HG02973 (cell line): ENCODE data around the gene WIPI1.
"Not testable (repeated sequence)": the region's sequence is repeated elsewhere in the genome, so short reads cannot be mapped to it uniquely, and the experiment has no call there.

Experiments used
- ATAC-seq: cut with Tn5 transposase; IDR thresholded peaks from one replicate; pipeline ENCODE4 v1.9.1; 2021; ENCODE audit warnings: moderate library complexity; ENCODE audit not compliant: unreplicated experiment

Gene WIPI1

DNA sequence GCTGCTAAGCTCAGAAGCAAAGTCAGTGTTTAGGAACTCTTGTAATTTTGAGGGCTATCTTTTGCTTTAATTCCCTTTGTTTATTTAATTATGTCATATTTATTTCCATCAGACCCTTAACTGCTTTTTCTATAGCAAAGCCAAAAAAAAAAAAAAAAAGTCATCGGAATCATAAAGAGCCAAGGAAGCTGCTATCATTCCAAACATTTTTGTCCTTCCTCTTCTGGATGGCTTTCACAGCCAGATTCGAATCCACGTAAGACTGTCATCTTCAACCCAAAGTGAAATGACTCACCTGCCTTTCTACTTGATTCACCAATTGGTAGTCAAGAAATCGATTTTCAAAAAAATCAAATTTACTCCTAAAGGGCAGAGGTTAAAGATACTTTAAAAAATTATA, 38.4 kb downstream of the WIPI1 start:
- ATAC-seq: no peak

DNA sequence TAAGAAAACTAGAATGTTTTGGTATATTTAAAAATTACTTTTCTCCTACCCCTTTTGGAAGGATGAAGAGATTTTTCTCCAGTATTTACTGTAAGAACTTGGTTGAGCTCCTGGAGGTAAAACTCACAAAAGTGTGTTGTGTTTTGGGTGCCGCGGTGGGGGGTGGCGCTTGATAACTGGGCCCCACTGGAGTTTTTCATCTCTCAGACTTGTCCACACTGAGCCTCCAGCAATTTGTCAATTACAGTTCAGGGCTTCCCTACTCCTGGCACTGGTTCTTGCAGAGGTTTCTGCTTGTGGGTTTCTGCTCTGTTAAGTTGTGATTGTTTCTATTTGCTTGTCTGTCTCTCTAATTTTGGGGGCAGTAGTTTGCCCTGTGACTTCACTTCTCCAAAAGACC, 40.0 kb downstream of the WIPI1 start:
- ATAC-seq: no peak

DNA sequence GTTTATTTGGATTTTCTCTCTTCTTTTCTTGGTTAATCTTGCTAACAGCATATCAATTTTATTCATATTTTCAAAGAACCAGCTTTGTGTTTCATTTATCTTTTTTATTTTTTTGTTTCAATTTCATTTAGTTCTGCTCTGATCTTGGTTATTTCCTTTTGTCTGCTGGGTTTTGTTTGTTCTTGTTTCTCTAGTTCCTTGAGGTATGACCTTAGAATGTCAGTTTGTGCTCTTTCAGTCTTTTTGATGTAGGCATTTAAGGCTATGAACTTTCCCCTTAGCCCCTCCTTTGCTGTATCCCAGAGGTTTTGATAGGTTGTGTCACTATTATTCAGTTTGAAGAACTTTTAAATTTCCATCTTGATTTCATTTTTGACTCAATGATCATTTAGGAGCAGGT, 42.4 kb downstream of the WIPI1 start:
- ATAC-seq: not testable (repeated sequence)

DNA sequence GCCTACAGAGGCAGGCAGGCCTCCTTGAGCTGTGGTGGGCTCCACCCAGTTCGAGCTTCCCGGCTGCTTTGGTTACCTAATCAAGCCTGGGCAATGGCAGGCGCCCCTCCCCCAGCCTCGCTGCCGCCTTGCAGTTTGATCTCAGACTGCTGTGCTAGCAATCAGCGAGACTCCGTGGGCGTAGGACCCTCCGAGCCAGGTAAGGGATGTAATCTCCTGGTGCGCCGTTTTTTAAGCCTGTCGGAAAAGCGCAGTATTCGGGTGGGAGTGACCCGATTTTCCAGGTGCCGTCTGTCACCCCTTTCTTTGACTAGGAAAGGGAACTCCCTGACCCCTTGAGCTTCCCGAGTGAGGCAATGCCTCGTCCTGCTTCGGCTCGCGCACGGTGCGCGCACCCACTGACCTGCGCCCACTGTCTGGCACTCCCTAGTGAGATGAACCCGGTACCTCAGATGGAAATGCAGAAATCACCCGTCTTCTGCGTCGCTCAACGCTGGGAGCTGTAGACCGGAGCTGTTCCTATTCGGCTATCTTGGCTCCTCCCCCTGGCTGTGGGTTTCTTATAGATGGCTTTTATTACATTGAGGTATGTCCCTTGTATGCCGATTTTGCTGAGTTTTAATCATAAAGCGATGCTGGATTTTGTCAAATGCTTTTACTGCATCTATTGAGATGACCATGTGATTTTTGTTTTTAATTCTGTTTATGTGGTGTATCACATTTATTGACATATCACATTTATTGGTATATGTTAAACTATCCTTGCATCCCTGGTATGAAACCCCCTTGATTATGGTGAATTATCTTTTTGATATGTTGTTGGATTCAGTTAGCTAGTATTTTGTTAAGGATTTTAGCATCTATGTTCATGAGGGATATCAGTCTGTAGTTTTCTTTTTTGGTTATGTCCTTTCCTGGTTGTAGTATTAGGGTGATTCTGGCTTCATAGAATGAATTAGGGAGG, 43.4 kb downstream of the WIPI1 start:
- not testable (repeated sequence) for ATAC-seq

DNA sequence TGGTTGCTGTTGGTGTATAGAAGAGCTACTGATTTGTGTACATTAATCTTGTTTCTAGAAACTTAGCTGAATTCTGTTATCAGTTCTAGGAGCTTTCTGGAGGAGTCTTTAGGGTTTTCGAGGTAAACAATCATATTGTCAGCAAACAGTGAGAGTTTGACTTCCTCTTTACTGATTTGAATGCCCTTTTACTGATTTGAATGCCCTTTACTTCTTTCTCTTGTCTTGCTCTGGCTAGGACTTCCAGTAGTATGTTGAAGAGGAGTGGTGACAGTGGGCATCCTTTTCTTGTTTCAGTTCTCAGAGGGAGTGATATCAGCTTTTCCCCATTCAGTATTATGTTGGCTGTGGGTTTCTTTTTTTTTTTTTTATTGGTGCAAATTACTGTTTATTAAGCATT, 49.6 kb downstream of the WIPI1 start:
- ATAC-seq: not testable (repeated sequence)

DNA sequence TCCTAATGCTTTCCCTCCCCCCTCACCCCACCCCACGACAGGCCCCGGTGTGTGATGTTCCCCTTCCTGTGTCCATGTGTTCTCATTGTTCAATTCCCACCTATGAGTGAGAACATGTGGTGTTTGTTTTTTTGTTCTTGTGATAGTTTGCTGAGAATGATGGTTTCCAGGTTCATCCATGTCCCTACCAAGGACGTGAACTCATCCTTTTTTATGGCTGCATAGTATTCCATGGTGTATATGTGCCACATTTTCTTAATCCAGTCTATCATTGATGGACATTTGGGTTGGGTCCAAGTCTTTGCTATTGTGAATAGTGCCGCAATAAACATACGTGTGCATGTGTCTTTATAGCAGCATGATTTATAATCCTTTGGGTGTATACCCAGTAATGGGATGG, 53.5 kb downstream of the WIPI1 start:
- ATAC-seq: not testable (repeated sequence)

DNA sequence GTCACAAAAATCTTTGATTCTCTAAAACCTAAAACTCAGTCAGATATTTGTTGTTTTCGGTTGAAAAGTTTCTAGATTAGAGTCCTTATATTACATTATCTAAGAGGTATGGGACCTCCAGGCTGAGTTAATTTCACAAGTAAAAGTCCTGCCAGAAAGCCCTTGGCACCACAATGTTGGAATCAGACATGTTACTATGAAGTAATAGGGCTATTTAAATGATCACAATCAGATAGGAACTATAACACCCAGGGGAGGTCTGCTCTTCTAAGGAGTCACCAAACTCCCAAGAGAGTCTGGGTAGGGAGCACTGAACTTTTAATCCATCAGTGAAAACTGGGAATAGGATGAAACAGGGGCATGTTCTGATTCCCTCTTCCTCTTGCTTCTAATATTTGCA, 54.2 kb downstream of the WIPI1 start:
- ATAC-seq: no peak

DNA sequence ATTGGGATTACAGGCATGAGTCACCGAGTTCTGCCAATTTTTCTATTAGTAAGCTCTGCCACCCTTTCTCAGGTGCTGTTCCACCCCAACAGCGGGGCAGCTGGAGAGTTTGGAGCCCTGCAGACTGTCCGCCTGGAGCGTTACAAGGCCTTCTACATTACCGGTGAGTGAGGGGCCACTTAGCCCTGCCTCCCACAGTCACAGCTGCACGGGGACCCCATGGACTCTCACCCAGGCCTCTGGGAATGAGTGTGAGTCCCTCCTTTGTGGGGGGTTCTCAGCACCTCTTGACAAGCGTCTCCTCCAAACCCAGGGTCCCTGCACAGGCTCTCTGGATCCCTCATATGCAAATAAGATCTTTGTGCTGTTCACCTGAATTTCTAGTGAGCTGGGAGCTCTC, 56.0 kb downstream of the WIPI1 start:
- ATAC-seq: no peak

DNA sequence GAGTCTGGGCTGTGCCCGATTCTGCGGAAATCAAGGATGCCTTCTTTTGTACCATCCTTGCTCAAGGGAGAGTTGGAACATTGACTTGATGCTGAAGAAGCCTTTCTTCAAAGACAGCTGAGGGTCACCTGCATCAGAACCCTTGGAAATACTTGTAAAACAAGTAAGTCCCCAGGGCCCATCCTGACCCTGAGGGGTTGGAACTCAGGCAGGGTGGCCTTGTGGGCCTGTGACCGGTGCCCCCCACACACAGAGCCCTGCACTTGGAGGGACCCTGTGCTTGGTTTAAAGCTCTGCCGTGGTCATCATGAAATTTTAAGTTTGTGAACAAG, 56.9 kb downstream of the WIPI1 start:
- ATAC-seq: no peak

DNA sequence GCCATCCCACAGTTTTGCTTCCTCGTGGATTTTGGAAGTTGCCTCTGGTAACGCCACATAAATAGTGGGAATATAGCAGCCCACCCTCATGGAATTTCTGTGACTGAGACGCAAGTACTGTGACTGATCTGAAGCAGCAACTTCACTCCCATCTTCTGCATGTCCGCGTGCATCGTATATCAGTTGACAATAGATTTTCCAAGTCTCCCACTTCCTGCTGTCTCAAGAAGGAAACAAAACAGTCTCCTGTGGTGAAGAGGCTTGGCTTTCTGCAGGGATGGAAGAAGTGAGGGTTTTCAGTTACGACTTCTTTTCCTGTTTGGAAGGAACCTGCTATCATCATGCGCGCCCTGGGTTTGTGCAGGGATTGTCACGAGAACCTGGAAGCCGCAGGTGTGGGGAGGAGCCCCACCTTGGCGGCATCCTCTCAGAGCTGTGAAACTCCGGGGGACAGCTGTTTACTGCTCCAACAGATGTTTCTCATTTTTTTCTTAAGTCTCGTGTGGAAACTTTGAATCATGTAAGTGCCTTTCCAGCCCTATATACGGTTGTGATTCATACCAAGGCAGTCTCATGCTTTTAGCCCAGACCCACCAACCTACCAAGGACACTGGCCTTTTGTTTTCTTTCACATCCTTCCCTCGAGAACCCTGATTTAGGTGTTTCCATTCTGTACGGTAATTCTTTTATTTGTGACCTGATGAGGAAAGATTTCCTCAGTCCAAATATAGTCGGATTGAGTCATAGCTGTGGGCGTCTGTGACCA, 57.5 kb downstream of the WIPI1 start:
- no peak for ATAC-seq

DNA sequence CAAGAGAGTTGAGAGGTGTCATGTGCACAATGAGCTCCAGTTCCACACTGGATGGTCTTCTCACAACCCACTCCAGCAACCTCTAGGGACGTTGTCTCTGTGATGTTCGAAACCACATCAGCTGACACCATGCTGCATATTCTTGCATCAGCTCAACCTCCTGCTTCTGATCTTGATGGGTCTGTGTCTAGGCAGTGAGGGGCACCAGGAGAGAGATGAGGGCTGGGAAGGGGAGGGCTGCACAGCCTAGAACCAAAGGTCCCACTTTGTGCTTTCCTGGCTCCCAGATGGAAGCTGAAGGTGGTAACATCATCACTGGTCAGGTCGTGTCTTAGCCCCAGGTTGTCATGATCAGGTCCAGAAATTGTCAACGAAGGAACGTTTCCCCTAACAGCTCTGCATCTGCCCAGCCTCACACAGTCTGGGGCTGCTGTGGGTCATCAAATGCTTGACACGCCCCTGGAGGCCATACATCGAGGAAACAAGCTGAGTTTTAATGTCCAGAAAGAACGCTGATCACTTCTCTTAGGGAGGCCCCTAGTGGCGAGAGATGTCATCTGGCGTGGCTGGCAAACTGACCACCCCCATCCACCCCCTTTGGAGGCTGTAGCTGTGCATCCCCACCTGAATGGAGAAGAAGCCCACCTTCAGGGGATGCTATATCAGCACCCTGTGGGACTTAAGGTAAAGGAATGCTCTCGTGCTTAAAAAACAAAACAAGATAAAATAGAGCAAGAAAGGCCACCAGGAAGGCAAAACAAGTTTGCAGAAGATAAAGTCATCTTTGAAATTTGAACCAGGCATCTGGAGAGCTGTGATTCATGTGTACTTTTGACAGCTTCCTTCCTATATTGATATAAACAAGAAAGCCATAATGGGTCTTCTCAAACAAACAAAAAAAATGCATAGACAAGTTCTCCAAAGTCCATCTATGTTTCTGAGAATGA, 58.3 kb downstream of the WIPI1 start:
- ATAC-seq: peak; percentile 66

DNA sequence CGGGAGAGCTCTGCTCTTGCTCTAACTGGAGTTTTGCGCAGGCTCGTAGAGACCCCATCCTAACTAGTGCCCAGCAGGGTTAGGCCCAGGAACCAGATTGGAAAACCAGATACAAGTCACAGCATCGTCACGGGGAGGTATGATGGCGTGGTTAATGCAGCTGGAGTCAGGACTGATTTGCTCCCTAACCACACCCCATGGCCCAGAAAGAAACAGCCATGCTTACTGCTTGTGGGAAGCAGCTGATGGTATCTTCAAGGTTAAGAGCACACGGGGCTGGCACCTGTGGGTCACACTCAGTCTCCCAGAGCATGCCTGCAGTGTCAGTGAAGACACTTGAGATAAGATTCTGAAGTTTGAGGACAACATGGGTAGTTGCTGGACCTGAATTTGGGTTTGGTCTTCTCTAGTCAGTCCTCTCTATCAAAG, 60.2 kb downstream of the WIPI1 start:
- ATAC-seq: no peak

DNA sequence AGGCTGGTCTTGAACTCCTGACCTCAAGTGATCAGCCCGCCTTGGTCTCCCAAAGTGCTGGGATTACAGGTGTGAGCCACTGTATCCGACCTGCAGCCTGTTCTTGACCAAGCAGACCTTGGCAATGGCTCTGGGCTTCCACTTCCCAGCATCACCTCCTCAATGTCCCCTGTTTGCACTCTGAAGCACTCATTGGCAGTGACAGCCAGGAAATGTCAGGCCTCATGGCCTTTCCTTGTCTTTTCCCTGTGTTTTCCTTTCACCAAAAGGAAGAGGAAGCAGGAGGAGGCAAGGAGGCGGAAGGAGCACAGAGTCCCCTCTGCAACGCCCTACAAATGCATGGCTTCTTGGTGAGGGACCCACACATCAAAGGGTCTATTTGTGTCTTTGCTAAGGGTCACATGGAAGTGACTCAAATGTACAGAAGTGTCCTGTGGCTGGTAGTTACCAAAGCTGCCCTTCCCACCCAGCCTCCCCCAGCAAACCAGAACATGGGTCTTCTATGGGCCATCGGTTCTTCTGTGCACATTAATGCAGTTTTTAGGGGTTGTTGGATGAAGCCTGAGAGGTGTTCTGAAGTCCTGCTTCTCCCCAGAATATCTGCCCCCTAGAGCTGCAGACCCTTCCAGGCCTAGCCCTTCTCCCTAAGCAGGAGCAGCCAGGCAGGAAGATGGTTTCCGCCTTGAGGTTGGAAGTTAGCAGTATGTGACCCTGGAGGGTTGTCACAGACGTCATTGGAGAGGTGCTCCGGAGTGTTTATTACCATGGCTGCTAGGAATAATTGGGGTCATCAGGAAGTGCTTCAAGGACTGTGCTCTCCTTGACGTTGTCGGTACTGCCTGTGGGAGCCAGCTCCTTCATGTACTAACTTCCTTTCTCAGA, 60.8 kb downstream of the WIPI1 start:
- ATAC-seq: no peak

DNA sequence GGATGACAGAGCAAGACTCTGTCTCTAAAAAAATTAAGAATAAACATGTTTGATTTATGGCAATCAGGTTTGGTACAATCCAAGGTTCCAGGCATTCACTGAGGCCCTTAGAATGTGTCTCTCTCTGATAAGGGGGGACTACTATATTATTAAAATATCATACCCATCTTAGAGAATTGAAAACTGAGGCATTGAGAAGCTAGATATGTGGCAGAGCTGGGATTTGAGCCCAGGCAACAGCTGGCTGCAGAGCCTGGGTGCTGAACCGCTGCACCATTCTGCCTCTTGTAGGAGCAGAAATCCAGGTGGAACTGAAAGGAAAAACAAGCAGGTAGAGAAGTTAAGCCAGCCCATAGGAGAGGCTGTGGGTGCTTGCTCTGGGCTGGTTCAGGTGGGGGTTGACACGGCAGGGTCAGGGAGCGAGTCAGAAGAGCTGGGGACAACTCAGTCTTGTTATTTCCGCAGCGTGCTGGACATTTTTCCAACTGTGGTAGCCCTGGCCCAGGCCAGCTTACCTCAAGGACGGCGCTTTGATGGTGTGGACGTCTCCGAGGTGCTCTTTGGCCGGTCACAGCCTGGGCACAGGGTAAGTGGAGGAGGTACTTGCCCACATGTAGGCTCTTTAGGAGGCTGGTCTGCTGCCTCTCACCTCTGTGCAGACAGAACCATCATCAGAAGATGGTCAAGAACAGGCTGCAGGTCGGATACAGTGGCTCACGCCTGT, 62.5 kb downstream of the WIPI1 start:
- no peak for ATAC-seq

DNA sequence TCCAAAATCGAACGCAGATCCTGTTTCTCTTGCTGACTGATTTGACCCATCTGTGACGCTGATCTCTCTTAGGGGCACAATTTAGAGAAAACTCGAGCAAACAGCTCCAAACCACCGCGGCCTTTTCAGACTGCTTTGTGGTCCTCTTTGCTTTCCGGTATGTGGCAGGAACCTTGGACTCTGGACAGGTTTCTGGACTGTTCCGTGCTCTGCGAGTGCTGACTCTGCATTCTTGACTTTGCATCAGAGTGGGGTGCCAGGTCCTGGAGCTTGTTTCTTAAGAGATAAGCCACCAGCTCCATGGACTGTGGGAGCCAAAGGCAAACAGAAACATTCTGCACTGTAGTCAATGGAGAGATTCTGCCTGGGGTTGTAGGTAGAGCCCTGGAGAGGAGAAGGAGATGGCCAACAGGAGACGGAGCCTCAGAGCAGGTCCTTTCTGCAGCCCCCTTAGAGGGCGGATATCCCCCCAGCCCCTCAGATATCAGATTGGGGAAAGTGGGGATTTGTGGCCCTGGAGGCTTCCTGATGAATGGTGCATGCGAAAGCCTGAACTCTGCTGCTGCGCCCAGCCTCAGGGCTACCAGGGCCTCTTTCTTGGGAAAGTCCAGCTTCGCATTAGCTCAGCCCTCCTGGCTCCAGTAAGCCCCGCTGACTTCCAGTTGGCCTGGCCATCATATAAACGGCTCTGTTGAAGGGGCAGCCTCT, 65.6 kb downstream of the WIPI1 start:
- ATAC-seq: no peak

DNA sequence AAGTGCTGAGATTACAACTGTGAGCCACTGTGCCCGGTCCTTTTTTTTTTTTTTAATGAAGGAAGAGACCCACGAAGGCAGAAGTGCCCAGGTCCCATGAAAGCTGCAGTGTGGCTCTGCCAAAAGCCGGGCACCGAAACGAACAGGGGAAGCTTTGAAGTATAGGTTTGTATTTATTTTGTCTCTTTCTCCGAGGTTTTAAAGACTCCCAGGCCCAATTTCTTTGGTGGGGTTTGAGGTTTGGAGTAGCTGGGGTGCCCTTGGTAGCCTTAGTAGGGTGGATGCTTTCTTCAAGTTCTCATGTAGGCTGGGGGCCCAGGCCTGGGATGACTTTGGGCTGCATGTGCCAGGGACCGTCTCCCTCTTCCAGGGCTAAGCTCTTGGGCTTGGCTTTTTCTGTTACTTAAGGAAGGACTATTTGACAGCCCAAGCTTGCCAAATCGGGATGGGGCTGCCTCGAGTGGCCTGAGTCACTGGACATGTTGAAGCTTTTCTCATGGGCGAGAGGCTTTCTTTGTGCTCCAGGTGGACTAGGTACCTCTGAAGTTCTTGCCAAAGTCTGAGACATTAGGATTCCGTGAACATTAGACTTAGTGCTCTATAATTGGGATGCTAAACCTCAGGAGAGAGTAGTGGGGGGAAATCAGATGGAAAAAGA, 66.3 kb downstream of the WIPI1 start:
- ATAC-seq: no peak

DNA sequence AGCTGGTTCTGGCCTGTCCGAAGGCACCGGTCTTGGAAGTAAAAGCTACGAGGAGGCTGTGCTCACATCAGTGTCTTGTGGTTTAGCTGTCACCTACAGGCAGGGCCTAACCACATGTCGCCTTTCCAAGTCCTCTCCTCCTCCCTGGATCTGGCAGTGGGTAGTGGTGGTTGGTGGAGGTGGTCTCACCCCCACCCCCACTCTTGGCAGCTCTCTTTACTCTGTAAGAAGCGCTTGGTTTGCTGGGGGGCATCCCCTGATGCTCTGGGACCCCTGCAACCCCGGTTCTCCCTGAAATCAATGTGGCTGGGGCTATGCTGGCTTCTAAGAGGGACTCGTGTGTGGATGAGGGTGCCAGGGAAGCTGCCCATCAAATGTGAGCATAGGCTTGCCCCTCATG, 68.3 kb downstream of the WIPI1 start:
- no peak for ATAC-seq
